GM12892 (cell line): Measurements from ENCODE around the gene SLC25A29.
"Not testable (repeated sequence)": the region's sequence is repeated elsewhere in the genome, so short reads cannot be mapped to it uniquely, and the experiment has no call there.

Source experiments
- DNase-seq: peaks from one replicate; pipeline ENCODE4 v3.0.0; 2011; ENCODE audit not compliant: insufficient read length
- FAIRE-seq: peaks from 2 replicates; lab custom pipeline; 2011; peaks lifted over from hg19 to GRCh38; lab: Jason Lieb, UNC
- POLR2A ChIP-seq: IDR thresholded peaks from 2 replicates; pipeline ENCODE4 v1.6.1; 2011; ENCODE audit warnings: low read depth, low read length, control low read depth
- POLR2AphosphoS5 ChIP-seq: IDR thresholded peaks from 2 replicates; pipeline ENCODE4 v1.6.1; 2011; ENCODE audit warnings: low read depth, low read length, control low read depth
- TAF1 ChIP-seq: IDR thresholded peaks from 2 replicates; pipeline ENCODE4 v1.6.1; 2011; ENCODE audit warnings: low read depth, mild to moderate bottlenecking, control low read depth, low read length, borderline replicate concordance

SLC25A29 gene

GRCh38 chr14:100294963-100295330, 11.3 kb downstream of the SLC25A29 start:
- DNase-seq: no peak
- TF ChIP-seq POLR2AphosphoS5 (no peak), POLR2A (no peak), TAF1 (no peak)
- no peak for FAIRE-seq

GRCh38 chr14:100294213-100294962, 11.9 kb downstream of the SLC25A29 start:
- no peak for TF ChIP-seq TAF1
- no peak for TF ChIP-seq POLR2AphosphoS5
- no peak for DNase-seq
- FAIRE-seq: no peak

DNA sequence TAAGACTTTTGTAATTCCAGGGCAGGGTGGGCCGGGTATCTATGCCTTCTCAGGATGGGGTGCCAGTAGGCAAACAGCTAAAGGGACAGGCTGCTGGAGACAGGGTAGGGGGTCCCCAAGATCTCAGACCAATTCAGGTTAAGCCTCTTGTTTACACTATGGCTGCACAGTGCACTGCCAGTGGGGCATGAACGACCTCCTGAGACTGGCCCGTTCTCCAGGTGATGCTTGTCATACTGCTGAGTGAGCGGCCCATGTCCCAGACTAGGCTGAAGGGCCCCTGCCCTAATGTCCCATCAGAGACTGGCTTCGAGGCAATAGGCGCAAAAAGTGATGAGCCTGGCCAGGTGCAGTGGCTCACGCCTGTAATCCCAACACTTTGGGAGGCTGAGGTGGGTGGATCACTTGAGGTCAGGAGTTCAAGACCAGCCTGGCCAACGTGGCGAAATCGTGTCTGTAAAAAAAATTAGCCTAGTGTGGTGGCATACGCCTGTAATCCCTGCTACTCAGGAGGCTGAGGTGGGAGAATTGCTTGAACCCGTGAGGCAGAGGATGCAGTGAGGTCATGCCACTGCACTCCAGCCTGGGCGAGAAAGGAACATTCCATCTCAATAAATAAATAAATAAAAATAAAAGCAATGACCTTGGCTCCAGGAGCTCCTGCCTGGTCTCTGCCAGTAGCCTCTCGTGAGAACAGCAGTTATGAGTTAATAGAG, 12.6 kb downstream of the SLC25A29 start:
- TF ChIP-seq POLR2AphosphoS5: no peak
- TF ChIP-seq TAF1: no peak
- no peak for TF ChIP-seq POLR2A
- DNase-seq (no peak), FAIRE-seq (no peak)

DNA sequence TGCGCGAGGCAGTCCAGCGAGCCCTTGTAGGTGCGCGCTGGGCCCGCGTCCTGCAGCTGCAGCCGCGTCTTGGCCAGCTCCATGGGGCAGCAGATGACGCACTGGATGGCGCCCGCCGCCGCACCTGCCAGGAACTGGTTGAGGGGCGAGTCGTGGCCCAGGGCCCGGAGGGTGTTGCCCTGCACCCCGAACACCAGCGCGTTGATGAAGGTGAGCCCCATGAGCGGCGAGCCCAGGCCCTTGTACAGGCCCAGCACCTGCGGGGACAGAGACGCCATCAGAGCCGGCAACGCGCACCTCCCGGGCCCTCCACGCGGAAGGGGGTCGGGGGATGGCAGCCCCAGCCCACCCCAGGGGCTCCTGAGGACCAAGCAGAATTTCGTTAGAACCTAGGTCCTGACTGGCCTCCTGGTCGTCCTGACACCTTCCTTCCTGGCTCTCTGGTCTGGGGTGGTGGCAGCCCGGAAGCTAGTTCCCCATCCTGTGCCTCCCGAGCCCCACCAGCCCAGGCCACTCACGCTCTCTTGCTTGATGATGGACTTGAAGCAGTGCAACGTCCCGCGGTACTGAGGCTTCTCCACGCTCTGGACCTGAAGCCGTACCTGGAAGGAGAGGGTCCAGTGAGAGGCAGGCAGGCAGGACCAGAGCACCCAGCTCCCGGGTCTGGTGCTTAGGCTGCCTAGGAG, 13.3 kb downstream of the SLC25A29 start:
- FAIRE-seq (no peak), DNase-seq (no peak)
- TF ChIP-seq TAF1: no peak

- TF ChIP-seq TAF1: no peak
- no peak for DNase-seq
- no peak for FAIRE-seq
Measured at GRCh38 chr14:100292301-100292775, 13.9 kb downstream of the SLC25A29 start.

GRCh38 chr14:100291305-100292075, 14.8 kb downstream of the SLC25A29 start:
- no peak for DNase-seq

DNA sequence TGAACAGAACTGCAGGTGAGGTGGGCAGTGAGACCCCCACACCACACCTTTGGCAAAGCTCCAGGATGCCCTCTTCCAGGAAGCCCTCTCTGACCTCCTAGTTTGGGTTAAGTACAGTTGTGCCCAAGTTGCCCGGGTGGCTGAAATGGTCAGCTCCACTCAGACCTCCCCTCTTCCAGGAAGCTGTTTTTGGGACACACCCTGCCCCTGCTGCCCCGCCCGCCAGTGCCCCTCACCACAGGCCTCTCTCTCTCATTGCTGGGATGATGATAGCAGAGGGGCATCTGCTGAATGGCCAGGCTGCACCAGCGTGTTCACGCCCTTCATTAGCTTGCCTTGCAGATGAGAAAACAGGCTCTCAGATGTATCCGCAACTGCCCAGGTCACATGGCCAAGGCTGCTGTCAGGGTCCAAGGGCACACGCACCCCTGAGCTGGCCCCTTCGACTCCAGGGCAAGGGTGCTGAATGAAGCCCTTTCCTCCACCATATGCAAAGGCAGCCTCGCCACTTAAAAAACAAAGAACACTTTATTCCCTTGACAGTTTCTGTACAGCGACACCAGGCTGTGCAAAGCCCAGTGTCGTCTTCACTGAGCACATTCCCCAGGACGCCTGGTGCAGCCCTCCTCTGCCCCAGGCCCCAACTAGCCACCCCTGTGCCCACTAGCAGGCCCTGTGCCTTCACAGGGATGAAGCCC, 15.5 kb downstream of the SLC25A29 start:
- FAIRE-seq (no peak), DNase-seq (no peak)
- no peak for TF ChIP-seq TAF1
- no peak for TF ChIP-seq POLR2A
- no peak for TF ChIP-seq POLR2AphosphoS5

More at GRCh38 chr14:100291305-100292075, 14.8 kb downstream of the SLC25A29 start:
- FAIRE-seq: no peak
- no peak for TF ChIP-seq TAF1
- no peak for TF ChIP-seq POLR2AphosphoS5
- no peak for TF ChIP-seq POLR2A

DNA sequence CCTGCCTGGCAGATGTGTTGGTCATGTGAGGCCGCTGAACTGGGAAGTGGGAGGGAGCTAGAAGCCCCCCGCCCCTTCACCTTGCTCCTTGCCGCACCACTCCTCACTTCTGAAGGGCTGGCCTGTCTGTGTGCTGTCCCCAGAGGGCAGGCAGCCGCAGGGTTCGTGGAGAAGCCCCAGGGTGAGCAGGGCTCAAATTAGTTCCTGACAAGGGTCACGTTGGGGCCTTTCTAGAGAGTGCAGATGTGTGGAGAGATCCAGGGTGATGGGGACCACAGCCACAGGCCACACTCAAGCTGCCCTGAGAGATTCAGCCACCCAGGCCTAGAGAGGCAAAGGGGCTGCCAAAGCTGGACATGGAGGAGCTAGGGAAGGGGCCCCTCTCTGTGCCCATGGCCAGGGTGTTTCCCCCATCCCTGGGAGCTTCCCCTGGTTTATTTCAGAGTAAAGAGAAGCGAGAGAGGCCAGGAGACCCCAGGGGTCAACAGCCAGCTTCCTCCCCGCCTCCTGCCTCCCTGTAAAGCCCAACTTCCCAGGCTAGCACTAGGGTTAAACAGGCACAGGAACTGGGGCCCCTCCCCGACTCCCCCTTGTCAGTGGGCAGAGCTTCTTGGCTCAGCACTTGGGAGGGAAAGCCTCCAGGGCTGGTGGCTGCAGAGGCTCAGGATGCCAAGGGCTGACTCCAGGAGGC, 16.2 kb downstream of the SLC25A29 start:
- DNase-seq (no peak), FAIRE-seq (no peak)
- no peak for TF ChIP-seq TAF1
- no peak for TF ChIP-seq POLR2A
- no peak for TF ChIP-seq POLR2AphosphoS5

DNA sequence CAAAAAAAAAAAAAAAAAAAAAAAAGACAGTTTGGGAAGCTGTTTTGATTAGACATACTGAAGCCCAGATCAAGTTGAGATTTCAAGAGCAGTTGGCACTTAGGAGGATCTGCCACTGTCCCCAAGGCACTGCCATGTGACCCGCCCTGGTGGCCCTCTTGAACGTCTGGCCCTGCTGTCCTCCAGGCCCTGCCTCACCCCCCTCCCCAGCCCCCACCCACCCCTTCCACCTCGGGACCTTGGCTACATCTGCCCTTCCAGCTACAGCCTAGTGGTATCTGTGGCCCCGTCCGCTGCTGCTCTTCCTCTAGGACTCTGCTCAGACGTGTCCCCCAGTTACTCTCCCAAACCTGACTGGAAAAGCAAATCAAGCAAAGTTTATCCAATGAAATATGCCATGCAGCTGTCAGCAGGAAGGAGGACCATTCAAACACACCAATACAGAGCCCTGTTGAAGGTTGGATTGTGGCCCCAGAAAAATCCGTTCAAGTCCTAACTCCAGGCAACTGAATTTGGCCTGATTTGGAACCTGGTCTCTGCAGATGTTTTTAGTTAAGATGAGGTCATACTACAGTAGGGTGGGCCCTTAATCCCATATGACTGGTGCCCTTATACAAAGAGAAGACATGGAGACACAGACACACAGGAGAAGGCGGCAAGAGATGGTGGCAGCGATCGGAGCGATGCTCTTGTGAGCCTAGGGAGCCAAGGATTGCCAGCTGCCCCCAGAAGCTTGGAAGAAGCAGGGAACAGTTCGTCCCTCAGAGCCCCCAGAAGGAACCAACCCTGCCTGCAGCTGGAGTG, 17.7 kb downstream of the SLC25A29 start:
- TF ChIP-seq TAF1: no peak
- TF ChIP-seq POLR2AphosphoS5: no peak
- no peak for TF ChIP-seq POLR2A
- no peak for DNase-seq
- FAIRE-seq: no peak

DNA sequence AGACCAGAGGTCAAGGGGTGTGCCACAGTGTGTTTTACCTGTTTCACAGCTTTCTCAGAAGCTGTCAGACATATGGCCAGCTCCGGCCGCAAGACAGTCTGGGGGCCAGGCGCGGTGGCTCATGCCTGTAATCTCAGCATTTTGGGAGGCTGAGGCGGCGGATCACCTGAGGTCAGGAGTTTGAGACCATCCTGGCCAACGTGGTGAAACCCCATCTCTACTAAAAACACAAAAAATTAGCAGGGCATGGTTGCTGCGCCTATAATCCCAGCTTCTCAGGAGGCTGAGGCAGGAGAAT, 18.3 kb downstream of the SLC25A29 start:
- DNase-seq, FAIRE-seq: not testable (repeated sequence)
